HCT116 (cell line): ENCODE measurements around the gene NOL11. TPM values are rescaled to one million over a fixed set of nuclear protein-coding genes. Genes with fewer than 3 reads are reported as not detected.

Source experiments
- ATAC-seq: fragments of 200-7000 bp; cut with Tn5 transposase; 2 replicates; pipeline ENCODE4 v1.9.1; 2020; ENCODE audit warnings: mild to moderate bottlenecking, moderate library complexity
- BruUV-seq: library from RNA; stranded (reverse); fragments of 400-500 nt; replicated peaks from 2 replicates; lab custom pipeline; 2021; lab: Mats Ljungman, UMichigan
- CTCF ChIA-PET: fragments of 300-600 bp; sonication (Branson Sonifier 250); formaldehyde crosslinking; loops from one replicate; lab custom pipeline; 2021; ENCODE audit warnings: antibody characterized with exemption; lab: Charles Lee
- POLR2A ChIA-PET: fragments of 300-600, 350-600 bp; sonication (Branson Sonifier 250); formaldehyde crosslinking; loops from one replicate; lab custom pipeline; 2021; ENCODE audit warnings: antibody characterized with exemption; lab: Charles Lee
- RAD21 ChIA-PET, 2 experiments: fragments of 300-600 bp; sonication (Branson Sonifier 250); formaldehyde crosslinking; loops; one replicate each; lab custom pipeline; 2023; ENCODE audit warnings: low total read pairs in 2 of 2; ENCODE audit not compliant: uncharacterized antibody in 2 of 2, unreplicated experiment in 2 of 2, low non-redundant PET in 1 of 2; lab: Charles Lee
- DNase-seq: peaks from one replicate; pipeline ENCODE4 v3.0.0-alpha.2; 2010; ENCODE audit warnings: low read depth, low spot score
- H2AFZ ChIP-seq: fragments of 200-600 bp; shearing (Covaris generic), sonication (generic); 2 replicates; pipeline ENCODE4 v1.6.1; 2017; ENCODE audit warnings: low read depth, mixed run types, mixed read lengths, antibody characterized with exemption, low read length; ENCODE audit not compliant: poor library complexity, severe bottlenecking
- H3K27ac ChIP-seq: 2 replicates; pipeline ENCODE4 v1.5.1; 2012; ENCODE audit warnings: low read depth, low read length
- H3K27me3 ChIP-seq: fragments of 200-600 bp; sonication (generic); 2 replicates; pipeline ENCODE4 v1.6.1; 2016; ENCODE audit warnings: mixed run types, low read length, mixed read lengths; ENCODE audit not compliant: insufficient read depth
- H3K36me3 ChIP-seq, 2 experiments: fragments of 200-500 bp in 1 of 2; fragments of 200-600 bp in 1 of 2; sonication (Bioruptor generic) in 1 of 2; sonication (generic) in 1 of 2; 2 replicates each; pipeline versions ENCODE4 v1.5.1 to v1.6.1; 2014 to 2016; ENCODE audit warnings: low read length in 2 of 2, inconsistent platforms in 1 of 2, mixed read lengths in 1 of 2, mixed run types in 1 of 2; ENCODE audit not compliant: insufficient read depth in 2 of 2, control insufficient read depth in 1 of 2
- H3K4me1 ChIP-seq, 2 experiments: fragments of 200-600 bp in 1 of 2; sonication (generic) in 1 of 2; 2 replicates each; pipeline versions ENCODE4 v1.5.1 to v1.6.1; 2012 to 2017; ENCODE audit warnings: low read length in 2 of 2, inconsistent platforms in 1 of 2, mild to moderate bottlenecking in 1 of 2, mixed read lengths in 1 of 2, mixed run types in 1 of 2, moderate library complexity in 1 of 2; ENCODE audit not compliant: insufficient read depth in 2 of 2, control insufficient read depth in 1 of 2
- H3K4me2 ChIP-seq: fragments of 200-600 bp; sonication (generic); 2 replicates; pipeline ENCODE4 v1.6.1; 2017; ENCODE audit warnings: mixed run types, low read length, mixed read lengths
- H3K4me3 ChIP-seq, 2 experiments: fragments of 200-600 bp in 1 of 2; sonication (generic) in 1 of 2; replicated peaks in 1 of 2; 2 replicates each; pipeline ENCODE4 v1.5.1; 2011 to 2016; ENCODE audit warnings: low read length in 2 of 2, control low read depth in 1 of 2, low read depth in 1 of 2, mild to moderate bottlenecking in 1 of 2, mixed read lengths in 1 of 2, mixed run types in 1 of 2
- H3K79me2 ChIP-seq: fragments of 200-600 bp; sonication (generic); 2 replicates; pipeline ENCODE4 v1.6.1; 2017; ENCODE audit warnings: mild to moderate bottlenecking, mixed run types, low read length, moderate library complexity, mixed read lengths; ENCODE audit not compliant: insufficient read depth
- H3K9ac ChIP-seq: fragments of 200-600 bp; sonication (generic); 2 replicates; pipeline ENCODE4 v1.6.1; 2016; ENCODE audit warnings: low read length, mixed read lengths
- H3K9me2 ChIP-seq: fragments of 200-600 bp; sonication (generic), shearing (Covaris generic); 2 replicates; pipeline ENCODE4 v1.6.1; 2017; ENCODE audit warnings: mixed run types, mild to moderate bottlenecking, moderate library complexity; ENCODE audit not compliant: insufficient read depth
- H3K9me3 ChIP-seq, 2 experiments: fragments of 200-500 bp in 1 of 2; fragments of 200-600 bp in 1 of 2; sonication (Bioruptor generic) in 1 of 2; sonication (generic) in 1 of 2; 2 replicates each; pipeline ENCODE4 v1.6.1; 2014 to 2017; ENCODE audit warnings: low read length in 2 of 2, mixed read lengths in 2 of 2, inconsistent platforms in 1 of 2, low read depth in 1 of 2, mild to moderate bottlenecking in 1 of 2, mixed run types in 1 of 2, moderate library complexity in 1 of 2; ENCODE audit not compliant: control insufficient read depth in 1 of 2, insufficient read depth in 1 of 2
- H4K20me1 ChIP-seq: fragments of 200-600 bp; sonication (generic), shearing (Covaris generic); 2 replicates; pipeline ENCODE4 v1.6.1; 2017; ENCODE audit warnings: mixed run types, mild to moderate bottlenecking, moderate library complexity; ENCODE audit not compliant: insufficient read depth
- ATF3 ChIP-seq: IDR thresholded peaks from 2 replicates; pipeline ENCODE4 v1.6.1; 2012
- CBX3 ChIP-seq: IDR thresholded peaks from 2 replicates; pipeline ENCODE4 v1.6.1; 2012; ENCODE audit warnings: low read depth
- CEBPB ChIP-seq: IDR thresholded peaks from 2 replicates; pipeline ENCODE4 v1.6.1; 2012; ENCODE audit warnings: low read depth
- CTCF ChIP-seq, 3 experiments: fragments of 200-600 bp in 1 of 3; sonication (generic) in 1 of 3; IDR thresholded peaks in 2 of 3; conservative IDR thresholded peaks in 1 of 3; 2 replicates each; pipeline ENCODE4 v1.5.1; 2012 to 2017; ENCODE audit warnings: low read depth in 2 of 3, low read length in 2 of 3, antibody characterized with exemption in 1 of 3, borderline replicate concordance in 1 of 3, control low read depth in 1 of 3, mild to moderate bottlenecking in 1 of 3, mixed read lengths in 1 of 3, mixed run types in 1 of 3, moderate library complexity in 1 of 3; ENCODE audit not compliant: insufficient read depth in 1 of 3
- EGR1 ChIP-seq: IDR thresholded peaks from 2 replicates; pipeline ENCODE4 v1.6.1; 2012; ENCODE audit warnings: low read depth
- ELF1 ChIP-seq: IDR thresholded peaks from 2 replicates; pipeline ENCODE4 v1.6.1; 2012; ENCODE audit warnings: low read depth, borderline replicate concordance
- EZH2 ChIP-seq: fragments of 200-600 bp; sonication (generic); IDR thresholded peaks from 2 replicates; pipeline ENCODE4 v1.6.1; 2017; ENCODE audit warnings: antibody characterized with exemption, mixed run types
- FOSL1 ChIP-seq: IDR thresholded peaks from 2 replicates; pipeline ENCODE4 v1.6.1; 2012; ENCODE audit warnings: low read depth
- MAX ChIP-seq: IDR thresholded peaks from 2 replicates; pipeline ENCODE4 v1.6.1; 2012
- REST ChIP-seq: IDR thresholded peaks from 2 replicates; pipeline ENCODE4 v1.6.1; 2012; ENCODE audit warnings: low read depth
- TCF7L2 ChIP-seq: IDR thresholded peaks from 2 replicates; pipeline ENCODE4 v1.7.0; 2011; ENCODE audit warnings: borderline replicate concordance, inconsistent platforms; ENCODE audit not compliant: insufficient read depth, insufficient read length; ENCODE audit errors: extremely low read depth
- YY1 ChIP-seq: IDR thresholded peaks from 2 replicates; pipeline ENCODE4 v1.6.1; 2011; ENCODE audit warnings: low read length, low read depth, moderate library complexity, mild to moderate bottlenecking; ENCODE audit not compliant: insufficient replicate concordance; ENCODE audit errors: extremely low read depth
- ZBTB33 ChIP-seq: IDR thresholded peaks from 2 replicates; pipeline ENCODE4 v1.6.1; 2011; ENCODE audit warnings: mild to moderate bottlenecking, low read length, moderate library complexity; ENCODE audit not compliant: insufficient replicate concordance; ENCODE audit errors: extremely low read depth
- intact Hi-C: fragments of 100-400 bp; cut with micrococcal nuclease; formaldehyde crosslinking; loops from 2 replicates; pipeline ENCODE4 v1.10.0; 2022
- total RNA-seq: library from RNA; stranded (reverse); gene quantifications from one replicate; pipeline ENCODE4 v1.2.1, GENCODE V29; 2021; ENCODE audit not compliant: unreplicated experiment

NOL11 gene
- total RNA-seq, 1 experiment from 2014 or later, result 118 TPM

- TF ChIP-seq ZBTB33 (no peak), ELF1 (no peak), YY1 (no peak), EGR1 (no peak)
These were observed 1.3 kb upstream of the NOL11 start (continued) for GRCh38 chr17:67716405-67716798.

- Histone ChIP-seq H3K4me1 (peaks cover 7 to 16% of the 10 kb centered on the region in 2 experiments; a peak in 3 of 4 replicates), H3K79me2 (peaks cover 45% of the 10 kb centered on the region), H3K9ac (peak overlapping the region; percentile 99), H3K4me3 (peak overlapping the region; percentile 83 to 94), H3K27ac (peak overlapping the region; percentile 62), H3K9me3 (no peaks in the 10 kb centered on the region), H3K27me3 (no peaks in the 10 kb centered on the region), H2AFZ (no peak overlapping the region), H3K36me3 (peaks cover 18 to 22% of the 10 kb centered on the region in 2 experiments; a peak in 3 of 4 replicates), H4K20me1 (no peaks in the 10 kb centered on the region), H3K4me2 (peak overlapping the region; percentile 84), H3K9me2 (no peaks in the 10 kb centered on the region)
- TF ChIP-seq ELF1, result no peak
- no peak for TF ChIP-seq ZBTB33
- no peak for TF ChIP-seq TCF7L2
- TF ChIP-seq ATF3, result no peak
- no peak for TF ChIP-seq REST
- TF ChIP-seq MAX, result no peak
- no peak for TF ChIP-seq CEBPB
- TF ChIP-seq EZH2, result no peak
- no peak for TF ChIP-seq CTCF (IDR thresholded peaks at IDR 0.05 in 2 of 3, conservative IDR thresholded peaks at IDR 0.05 in 1 of 3; ENCODE audit: borderline replicate concordance in 1 of 3, insufficient read depth in 1 of 3, low read depth in 2 of 3, low read length in 2 of 3)
- no peak for TF ChIP-seq CBX3
- TF ChIP-seq FOSL1, result no peak
- BruUV-seq, result TSS peak; percentile 97
- DNase-seq, result peak; percentile 6
- ATAC-seq, result peak; percentile 10
- RAD21 ChIA-PET, result no interaction called here
- CTCF ChIA-PET, result no interaction called here
- intact Hi-C loops, result loop anchor here (1.0 to 5.0 kb wide), 4 partner anchors 62 to 1045 kb away; partner anchors contain the start of gene BPTF
- POLR2A ChIA-PET, result interaction anchor here (1.0 kb wide), 1 partner anchor 18 kb away, joined by 4 read pairs; no protein-coding TSS in a partner anchor
These were observed 528 bp upstream of the NOL11 start for GRCh38 chr17:67717192-67717623.
